ENCODE data around the gene FCGBP.

GRCh38 chr19:39966617-39967016 lies 32.2 kb upstream of the FCGBP start:
- TF ChIP-seq CTCF (IDR thresholded peaks at IDR 0.05): no peak
- no peak for TF ChIP-seq POLR2A (IDR thresholded peaks at IDR 0.05)
